CD14-positive monocyte (primary cell): ENCODE data around the gene CACNB4. TPM values are rescaled to one million over a fixed set of nuclear protein-coding genes. Genes with fewer than 3 reads are reported as not detected.

Experiments used
- DNase-seq, 3 donors: peaks; one replicate each; pipeline ENCODE4 v3.0.0-alpha.2; 2011 to 2022
- H2AFZ ChIP-seq: 2 replicates; pipeline ENCODE4 v1.6.0; 2012; ENCODE audit warnings: mild to moderate bottlenecking, low read depth, low read length, inconsistent platforms; ENCODE audit not compliant: insufficient read depth, poor library complexity, severe bottlenecking
- H3K27ac ChIP-seq, 2 donors: 1 replicate in 1 of 2; 2 replicates in 1 of 2; pipeline ENCODE4 v1.5.1; 2012 to 2013; ENCODE audit warnings: low read length in 2 of 2, control low read depth in 1 of 2, inconsistent platforms in 1 of 2, low read depth in 1 of 2, mild to moderate bottlenecking in 1 of 2
- H3K27me3 ChIP-seq, 2 donors: one replicate each; pipeline versions ENCODE4 v1.6.0 to v1.6.1; 2011 to 2013; ENCODE audit warnings: low read length in 2 of 2; ENCODE audit not compliant: control insufficient read depth in 2 of 2, insufficient read depth in 2 of 2
- H3K36me3 ChIP-seq, 2 donors: replicated peaks in 1 of 2; 1 replicate in 1 of 2; 2 replicates in 1 of 2; pipeline versions ENCODE4 v1.5.1 to v1.6.1; 2012 to 2013; ENCODE audit warnings: low read length in 2 of 2, control low read depth in 1 of 2, inconsistent platforms in 1 of 2, mild to moderate bottlenecking in 1 of 2; ENCODE audit not compliant: insufficient read depth in 2 of 2, control insufficient read depth in 1 of 2
- H3K4me1 ChIP-seq, 2 donors: 1 replicate in 1 of 2; 2 replicates in 1 of 2; pipeline versions ENCODE4 v1.5.1 to v1.6.1; 2012 to 2013; ENCODE audit warnings: low read length in 2 of 2, control low read depth in 1 of 2, inconsistent platforms in 1 of 2, mild to moderate bottlenecking in 1 of 2, moderate library complexity in 1 of 2; ENCODE audit not compliant: insufficient read depth in 2 of 2, control insufficient read depth in 1 of 2
- H3K4me2 ChIP-seq: replicated peaks from 2 replicates; pipeline ENCODE3; 2012; ENCODE audit warnings: low read length, moderate library complexity, mild to moderate bottlenecking; ENCODE audit not compliant: poor library complexity, severe bottlenecking; ENCODE audit errors: extremely low read depth
- H3K4me3 ChIP-seq, 3 experiments: fragments of 200-600 bp in 1 of 3; sonication (generic) in 1 of 3; replicated peaks in 1 of 3; 1 replicate in 2 of 3; 2 replicates in 1 of 3; pipeline ENCODE4 v1.5.1; 2011 to 2013; ENCODE audit warnings: low read length in 3 of 3, mild to moderate bottlenecking in 3 of 3, control low read depth in 2 of 3, low read depth in 2 of 3, inconsistent platforms in 1 of 3, moderate library complexity in 1 of 3
- H3K79me2 ChIP-seq: 2 replicates; pipeline ENCODE4 v1.6.0; 2012; ENCODE audit warnings: mild to moderate bottlenecking, control low read depth, inconsistent platforms, low read length, moderate library complexity; ENCODE audit not compliant: insufficient read depth
- H3K9ac ChIP-seq: 2 replicates; pipeline ENCODE4 v1.6.0; 2017; ENCODE audit warnings: low read length, mild to moderate bottlenecking; ENCODE audit not compliant: insufficient read depth, poor library complexity, severe bottlenecking
- H3K9me3 ChIP-seq, 2 donors: replicated peaks in 1 of 2; 1 replicate in 1 of 2; 2 replicates in 1 of 2; pipeline versions ENCODE4 v1.5.1 to v1.6.1; 2012 to 2013; ENCODE audit warnings: low read length in 2 of 2, control low read depth in 1 of 2; ENCODE audit not compliant: control insufficient read depth in 1 of 2, insufficient read depth in 1 of 2
- H4K20me1 ChIP-seq: 2 replicates; pipeline ENCODE4 v1.6.0; 2012; ENCODE audit warnings: mild to moderate bottlenecking, low read length, control low read depth, moderate library complexity; ENCODE audit not compliant: insufficient read depth
- H3K27ac Mint-ChIP-seq, 7 donors: one replicate each; pipeline ENCODE4 v1.8.0; 2020; ENCODE audit warnings: mild to moderate bottlenecking in 7 of 7, mixed read lengths in 7 of 7, moderate library complexity in 6 of 7, inconsistent platforms in 2 of 7
- H3K27me3 Mint-ChIP-seq, 3 donors: one replicate each; pipeline ENCODE4 v1.8.0; 2021 to 2022; ENCODE audit warnings: low read depth in 3 of 3, mild to moderate bottlenecking in 3 of 3, mixed read lengths in 3 of 3, moderate library complexity in 3 of 3, inconsistent platforms in 1 of 3
- H3K36me3 Mint-ChIP-seq, 2 donors: one replicate each; pipeline ENCODE4 v1.8.0; 2020; ENCODE audit warnings: mixed read lengths in 2 of 2, inconsistent platforms in 1 of 2, mild to moderate bottlenecking in 1 of 2
- H3K4me1 Mint-ChIP-seq: one replicate; pipeline ENCODE4 v1.8.0; 2020; ENCODE audit warnings: mild to moderate bottlenecking, mixed read lengths
- H3K4me3 Mint-ChIP-seq, 2 donors: one replicate each; pipeline ENCODE4 v1.8.0; 2020; ENCODE audit warnings: mild to moderate bottlenecking in 2 of 2, mixed read lengths in 2 of 2, moderate library complexity in 1 of 2
- H3K9me3 Mint-ChIP-seq, 7 donors: one replicate each; pipeline ENCODE4 v1.8.0; 2020 to 2022; ENCODE audit warnings: mixed read lengths in 7 of 7, mild to moderate bottlenecking in 6 of 7, moderate library complexity in 6 of 7, inconsistent platforms in 2 of 7
- WGBS: methylation state at CpG from one replicate; pipeline ENCODE4 v1.1.5; 2013; ENCODE audit warnings: missing lambda C conversion rate; ENCODE audit not compliant: insufficient coverage; 5-methylcytosine and 5-hydroxymethylcytosine counted together
- intact Hi-C, 2 donors: fragments of 100-400 bp; cut with micrococcal nuclease; formaldehyde crosslinking; loops; one replicate each; pipeline versions ENCODE4 v1.15.0 to v1.15.1; 2023
- polyA plus RNA-seq, 3 donors: library from polyadenylated mRNA; depleted of rRNA in 1 of 3; unstranded in 2 of 3; stranded (reverse) in 1 of 3; fragments of 300-500 nt in 2 of 3; fragments of >200 nt in 1 of 3; fragmentation: Illumina TruSeq in 2 of 3; gene quantifications; 1 replicate in 2 of 3; 2 replicates in 1 of 3; pipeline ENCODE4 v1.2.3, GENCODE V29; 2012 to 2021
- TF ChIP-seq, protein P1 (sequence below): fragments of 200-600 bp; IDR thresholded peaks from one replicate; pipeline ENCODE4 v1.8.0; 2022; ENCODE audit warnings: antibody characterized with exemption, mild to moderate bottlenecking

The CACNB4 gene
- polyA plus RNA-seq, 3 donors = 0.44 to 1.9 (median 1.1) TPM

- H3K4me2 ChIP-seq = peak overlapping the region; percentile 99
- no peaks in the 10 kb centered on the region for H3K79me2 ChIP-seq
- peak overlapping the region; percentile 37 for H3K9ac ChIP-seq
- Mint-ChIP-seq H3K36me3 (peaks cover 5 to 8% of the 10 kb centered on the region in 2 donors), H3K27ac (peak overlapping the region in 4 of 7 donors; percentile 4 to 84 (median 32)), H3K27me3 (peaks cover 25 to 47% (median 36%) of the 10 kb centered on the region in 3 donors), H3K4me1 (peaks cover 30% of the 10 kb centered on the region), H3K4me3 (peak overlapping the region; percentile 84 to 94), H3K9me3 (peaks cover 0 to 18% (median 3%) of the 10 kb centered on the region in 7 donors)
- H3K27me3 ChIP-seq = peaks cover 22 to 41% of the 10 kb centered on the region in 2 donors
- intact Hi-C loops = loop anchor here in 1 of 2 donors (5.0 kb wide), 1 partner anchor 51 kb away; no protein-coding TSS in a partner anchor
- no peak overlapping the region for H3K27ac ChIP-seq
- H4K20me1 ChIP-seq = no peaks in the 10 kb centered on the region
- peak overlapping the region; percentile 86 for H2AFZ ChIP-seq
- peak overlapping the region; percentile 40 to 83 (median 44) for H3K4me3 ChIP-seq
- peaks cover 20 to 22% of the 10 kb centered on the region in 2 donors for H3K4me1 ChIP-seq
- DNase-seq = peak in 2 of 3 donors; percentile 19 to 20
- TF ChIP-seq, protein P1, sequence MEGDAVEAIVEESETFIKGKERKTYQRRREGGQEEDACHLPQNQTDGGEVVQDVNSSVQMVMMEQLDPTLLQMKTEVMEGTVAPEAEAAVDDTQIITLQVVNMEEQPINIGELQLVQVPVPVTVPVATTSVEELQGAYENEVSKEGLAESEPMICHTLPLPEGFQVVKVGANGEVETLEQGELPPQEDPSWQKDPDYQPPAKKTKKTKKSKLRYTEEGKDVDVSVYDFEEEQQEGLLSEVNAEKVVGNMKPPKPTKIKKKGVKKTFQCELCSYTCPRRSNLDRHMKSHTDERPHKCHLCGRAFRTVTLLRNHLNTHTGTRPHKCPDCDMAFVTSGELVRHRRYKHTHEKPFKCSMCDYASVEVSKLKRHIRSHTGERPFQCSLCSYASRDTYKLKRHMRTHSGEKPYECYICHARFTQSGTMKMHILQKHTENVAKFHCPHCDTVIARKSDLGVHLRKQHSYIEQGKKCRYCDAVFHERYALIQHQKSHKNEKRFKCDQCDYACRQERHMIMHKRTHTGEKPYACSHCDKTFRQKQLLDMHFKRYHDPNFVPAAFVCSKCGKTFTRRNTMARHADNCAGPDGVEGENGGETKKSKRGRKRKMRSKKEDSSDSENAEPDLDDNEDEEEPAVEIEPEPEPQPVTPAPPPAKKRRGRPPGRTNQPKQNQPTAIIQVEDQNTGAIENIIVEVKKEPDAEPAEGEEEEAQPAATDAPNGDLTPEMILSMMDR = no peak
- WGBS = under 1% methylated on average over 40 of the region's 52 CpGs
- H3K9me3 ChIP-seq = no peaks in the 10 kb centered on the region
- no peaks in the 10 kb centered on the region for H3K36me3 ChIP-seq
Measured at GRCh38 chr2:152097801-152098495, 896 bp downstream of the CACNB4 start.

DNA sequence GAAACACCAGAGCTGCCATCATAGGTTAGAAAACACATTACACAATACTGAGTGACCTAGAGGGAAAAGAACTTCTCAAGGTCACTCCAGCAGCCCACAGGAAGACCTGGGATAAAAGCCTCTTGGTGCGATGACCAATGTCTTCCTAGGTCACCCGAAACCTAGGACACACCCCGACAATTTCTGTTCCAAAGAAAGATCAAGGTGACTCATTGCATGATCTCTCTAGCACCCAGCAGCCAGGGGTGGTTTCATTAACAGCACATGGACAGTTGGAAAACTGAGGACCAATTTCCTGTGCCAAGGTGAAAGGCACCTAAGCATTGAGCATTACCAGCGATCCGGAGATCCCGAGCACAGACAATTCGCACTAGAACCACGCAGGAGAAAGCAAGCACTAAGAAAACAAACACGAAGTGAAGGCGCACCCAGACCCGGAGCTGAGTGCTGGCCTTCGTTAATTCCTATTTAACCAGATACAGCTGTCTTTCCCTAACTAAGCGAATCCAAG, 1.5 kb downstream of the CACNB4 start:
- H3K36me3 ChIP-seq = no peaks in the 10 kb centered on the region
- H4K20me1 ChIP-seq = no peaks in the 10 kb centered on the region
- H3K9ac ChIP-seq = peak overlapping the region; percentile 37
- peaks cover 5 to 8% of the 10 kb centered on the region in 2 donors for H3K36me3 Mint-ChIP-seq
- H3K79me2 ChIP-seq = no peaks in the 10 kb centered on the region
- peak overlapping the region in 3 of 7 donors; percentile 4 to 55 (median 5) for H3K27ac Mint-ChIP-seq
- DNase-seq = peak in 1 of 3 donors; percentile 12
- H3K27me3 ChIP-seq = peaks cover 22 to 41% of the 10 kb centered on the region in 2 donors
- TF ChIP-seq, protein P1 = no peak
- H3K9me3 Mint-ChIP-seq = peaks cover 0 to 18% (median 3%) of the 10 kb centered on the region in 7 donors
- 23% methylated on average over 11 of the region's 13 CpGs for WGBS
- peak overlapping the region; percentile 84 to 94 for H3K4me3 Mint-ChIP-seq
- H3K4me2 ChIP-seq = peak overlapping the region; percentile 99
- intact Hi-C loops = loop anchor here in 1 of 2 donors (5.0 kb wide), 1 partner anchor 50 kb away; no protein-coding TSS in a partner anchor
- H3K4me1 ChIP-seq = peaks cover 20 to 22% of the 10 kb centered on the region in 2 donors
- H2AFZ ChIP-seq = peak overlapping the region; percentile 86
- peaks cover 25 to 47% (median 36%) of the 10 kb centered on the region in 3 donors for H3K27me3 Mint-ChIP-seq
- H3K4me1 Mint-ChIP-seq = peaks cover 30% of the 10 kb centered on the region
- H3K9me3 ChIP-seq = no peaks in the 10 kb centered on the region
- no peak overlapping the region for H3K27ac ChIP-seq
- peak overlapping the region; percentile 40 to 83 (median 44) for H3K4me3 ChIP-seq
